Breast epithelium (tissue), 4 donors: ENCODE measurements around the gene DDX4. TPM values are rescaled to one million over a fixed set of nuclear protein-coding genes. Genes with fewer than 3 reads are reported as not detected.

Experiments used
- DNase-seq, 2 donors: peaks; one replicate each; pipeline ENCODE4 v3.0.0-alpha.2; 2019; ENCODE audit warnings: low spot score in 2 of 2
- H3K27ac ChIP-seq, 2 donors: fragments of 200-600 bp; sonication (generic) in 1 of 2; one replicate each; pipeline ENCODE4 v1.5.1; 2016 to 2019; ENCODE audit warnings: mild to moderate bottlenecking in 1 of 2
- H3K27me3 ChIP-seq, 2 donors: fragments of 200-600 bp; sonication (generic) in 1 of 2; one replicate each; pipeline versions ENCODE4 v1.5.1 to v1.6.0; 2017 to 2019; ENCODE audit warnings: control low read depth in 1 of 2, mild to moderate bottlenecking in 1 of 2
- H3K36me3 ChIP-seq: fragments of 200-600 bp; one replicate; pipeline ENCODE4 v1.5.1; 2019
- H3K4me1 ChIP-seq, 2 donors: fragments of 200-600 bp; sonication (generic); one replicate each; pipeline ENCODE4 v1.5.1; 2016 to 2019; ENCODE audit warnings: control low read depth in 1 of 2
- H3K4me3 ChIP-seq, 3 donors: fragments of 200-600 bp; sonication (generic); 1 replicate in 2 of 3; 2 replicates in 1 of 3; pipeline ENCODE4 v1.5.1; 2016 to 2019; ENCODE audit warnings: mild to moderate bottlenecking in 3 of 3, moderate library complexity in 2 of 3
- H3K9me3 ChIP-seq, 2 donors: fragments of 200-600 bp; sonication (generic) in 1 of 2; one replicate each; pipeline ENCODE4 v1.5.1; 2016 to 2019; ENCODE audit warnings: control low read depth in 1 of 2
- POLR2A ChIP-seq: fragments of 450-650 bp; IDR thresholded peaks from one replicate; pipeline ENCODE4 v1.6.1; 2016; ENCODE audit warnings: antibody characterized with exemption, mild to moderate bottlenecking, moderate library complexity
- POLR2AphosphoS5 ChIP-seq, 3 donors: sonication (generic); formaldehyde crosslinking; IDR thresholded peaks; one replicate each; pipeline ENCODE4 v1.6.1; 2017; ENCODE audit warnings: antibody characterized with exemption in 3 of 3
- intact Hi-C: fragments of 100-400 bp; cut with DNase I; formaldehyde crosslinking; loops from one replicate; pipeline ENCODE4 v1.15.1; 2023; ENCODE audit warnings: low total_unique reads
- total RNA-seq, 3 donors: library from RNA; depleted of rRNA; stranded (reverse); fragments of >200 nt; gene quantifications; one replicate each; pipeline ENCODE4 v1.1.0, GENCODE V29; 2016
- TF ChIP-seq, protein P1 (sequence below), 3 donors: fragments of 450-650 bp; IDR thresholded peaks; one replicate each; pipeline ENCODE4 v1.5.1; 2016 to 2017; ENCODE audit warnings: antibody characterized with exemption in 3 of 3, mild to moderate bottlenecking in 3 of 3, moderate library complexity in 3 of 3

Gene DDX4
- total RNA-seq, 3 donors from 2014 or later: not detected

DNA sequence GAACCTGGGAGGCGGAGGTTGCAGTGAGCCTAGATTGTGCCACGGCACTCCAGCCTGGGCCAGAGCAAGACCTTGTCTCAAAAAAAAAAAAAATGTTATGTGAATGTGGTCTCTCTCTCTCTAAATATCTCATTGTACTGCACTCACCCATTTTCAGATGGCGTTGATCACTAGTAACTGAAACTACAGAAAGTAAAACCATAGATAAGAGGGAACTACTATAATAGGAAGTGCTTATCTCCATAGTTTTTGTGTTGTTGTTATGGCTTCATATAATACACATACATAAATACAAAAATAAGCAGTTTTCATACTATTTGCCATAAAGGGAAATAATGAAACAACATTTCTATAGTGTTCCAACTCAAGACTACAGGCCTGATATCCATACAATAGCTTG is 122.4 kb downstream of the DDX4 start:
- Histone ChIP-seq H3K9me3 (no peaks in the 10 kb centered on the region), H3K27ac (no peak overlapping the region), H3K4me3 (no peak overlapping the region), H3K4me1 (no peaks in the 10 kb centered on the region), H3K36me3 (no peaks in the 10 kb centered on the region), H3K27me3 (no peaks in the 10 kb centered on the region)
- no peak for DNase-seq
- intact Hi-C loops: no loop called here
- TF ChIP-seq POLR2AphosphoS5 (IDR thresholded peaks at IDR 0.05) (no peak), POLR2A (no peak)
- TF ChIP-seq, protein P1, sequence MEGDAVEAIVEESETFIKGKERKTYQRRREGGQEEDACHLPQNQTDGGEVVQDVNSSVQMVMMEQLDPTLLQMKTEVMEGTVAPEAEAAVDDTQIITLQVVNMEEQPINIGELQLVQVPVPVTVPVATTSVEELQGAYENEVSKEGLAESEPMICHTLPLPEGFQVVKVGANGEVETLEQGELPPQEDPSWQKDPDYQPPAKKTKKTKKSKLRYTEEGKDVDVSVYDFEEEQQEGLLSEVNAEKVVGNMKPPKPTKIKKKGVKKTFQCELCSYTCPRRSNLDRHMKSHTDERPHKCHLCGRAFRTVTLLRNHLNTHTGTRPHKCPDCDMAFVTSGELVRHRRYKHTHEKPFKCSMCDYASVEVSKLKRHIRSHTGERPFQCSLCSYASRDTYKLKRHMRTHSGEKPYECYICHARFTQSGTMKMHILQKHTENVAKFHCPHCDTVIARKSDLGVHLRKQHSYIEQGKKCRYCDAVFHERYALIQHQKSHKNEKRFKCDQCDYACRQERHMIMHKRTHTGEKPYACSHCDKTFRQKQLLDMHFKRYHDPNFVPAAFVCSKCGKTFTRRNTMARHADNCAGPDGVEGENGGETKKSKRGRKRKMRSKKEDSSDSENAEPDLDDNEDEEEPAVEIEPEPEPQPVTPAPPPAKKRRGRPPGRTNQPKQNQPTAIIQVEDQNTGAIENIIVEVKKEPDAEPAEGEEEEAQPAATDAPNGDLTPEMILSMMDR (IDR thresholded peaks at IDR 0.05): no peak

- no peak overlapping the region for H3K4me3 ChIP-seq
- no peak overlapping the region for H3K27ac ChIP-seq
- H3K27me3 ChIP-seq: no peaks in the 10 kb centered on the region
- H3K36me3 ChIP-seq: no peaks in the 10 kb centered on the region
- DNase-seq: no peak
- H3K9me3 ChIP-seq: no peaks in the 10 kb centered on the region
- H3K4me1 ChIP-seq: no peaks in the 10 kb centered on the region
- TF ChIP-seq, protein P1 (IDR thresholded peaks at IDR 0.05): no peak
- TF ChIP-seq POLR2AphosphoS5 (IDR thresholded peaks at IDR 0.05): no peak
- no peak for TF ChIP-seq POLR2A
- intact Hi-C loops: no loop called here
Observed at GRCh38 chr5:55860709-55861108, 122.8 kb downstream of the DDX4 start.

DNA sequence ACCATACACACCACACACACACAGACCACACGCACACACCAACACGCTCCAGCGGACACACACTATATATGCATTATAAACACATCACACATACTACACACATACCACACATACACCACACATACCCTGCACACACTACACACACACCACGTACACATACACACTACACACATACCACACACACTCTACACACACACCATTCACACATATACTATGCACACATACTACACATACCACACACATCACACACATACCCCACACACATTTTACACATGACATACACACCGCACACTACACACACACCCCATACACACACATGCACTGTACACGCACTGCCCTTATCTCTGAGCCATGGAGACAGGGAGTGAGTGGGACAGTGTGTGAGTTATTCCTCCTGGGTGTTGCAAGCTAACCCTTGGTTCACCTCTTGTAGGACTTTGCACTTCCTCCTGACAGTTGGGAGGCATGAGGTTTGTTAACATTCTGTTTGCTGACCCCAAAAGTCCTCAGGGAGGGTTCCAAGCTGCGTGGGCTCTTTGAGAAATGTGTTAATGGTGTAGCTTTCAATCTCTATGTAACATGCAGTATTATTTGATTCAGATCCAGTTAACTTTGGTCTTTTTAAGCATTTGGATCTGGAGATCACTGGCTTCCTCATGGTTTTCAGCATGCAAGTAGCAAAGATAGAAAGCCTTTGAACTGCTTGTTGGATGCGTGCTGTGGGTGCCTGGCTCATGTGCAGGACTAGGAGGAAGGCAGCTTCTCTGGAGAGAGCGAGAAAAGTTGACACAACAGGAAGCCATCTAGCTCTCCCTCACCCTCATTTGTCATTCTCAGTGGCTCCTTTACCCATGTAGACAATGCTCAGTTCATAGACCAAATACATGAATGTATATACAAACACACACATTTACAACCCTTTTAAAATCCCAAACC is 127.0 kb downstream of the DDX4 start:
- H3K27ac ChIP-seq: no peak overlapping the region
- no peak for TF ChIP-seq POLR2A
- TF ChIP-seq, protein P1 (IDR thresholded peaks at IDR 0.05): no peak
- no peak for TF ChIP-seq POLR2AphosphoS5 (IDR thresholded peaks at IDR 0.05)
- H3K4me3 ChIP-seq: no peak overlapping the region
- no peaks in the 10 kb centered on the region for H3K27me3 ChIP-seq
- no peak for DNase-seq
- intact Hi-C loops: no loop called here
- no peaks in the 10 kb centered on the region for H3K9me3 ChIP-seq
- H3K36me3 ChIP-seq: no peaks in the 10 kb centered on the region
- no peaks in the 10 kb centered on the region for H3K4me1 ChIP-seq

- Histone ChIP-seq H3K27ac (no peak overlapping the region), H3K4me3 (no peak overlapping the region), H3K4me1 (no peaks in the 10 kb centered on the region), H3K9me3 (no peaks in the 10 kb centered on the region), H3K27me3 (no peaks in the 10 kb centered on the region), H3K36me3 (no peaks in the 10 kb centered on the region)
- TF ChIP-seq, protein P1 (IDR thresholded peaks at IDR 0.05): no peak
- TF ChIP-seq POLR2A (no peak), POLR2AphosphoS5 (IDR thresholded peaks at IDR 0.05) (no peak)
- intact Hi-C loops: no loop called here
- no peak for DNase-seq
Observed at GRCh38 chr5:55865831-55866230, 128.0 kb downstream of the DDX4 start.

DNA sequence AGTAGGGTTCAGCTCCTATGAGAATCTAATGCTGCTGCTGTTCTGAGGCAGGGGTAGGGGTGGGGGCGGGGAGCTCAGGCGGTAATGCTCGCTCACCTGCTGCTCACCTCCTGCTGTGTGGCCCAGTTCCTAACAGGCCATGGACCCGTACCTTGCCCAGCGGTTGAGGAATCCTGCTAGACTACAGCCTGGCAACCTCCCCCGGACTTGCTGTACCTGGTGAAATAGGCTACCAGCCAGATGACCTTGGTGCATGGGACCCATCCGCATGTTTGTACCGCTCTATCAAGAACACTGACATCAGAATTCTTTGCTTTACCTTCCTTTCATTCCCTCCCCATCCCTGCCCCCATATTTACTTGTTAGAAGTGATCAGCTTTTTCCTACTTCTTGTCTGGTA is 128.6 kb downstream of the DDX4 start:
- intact Hi-C loops: no loop called here
- no peak for DNase-seq
- no peak overlapping the region for H3K27ac ChIP-seq
- no peaks in the 10 kb centered on the region for H3K9me3 ChIP-seq
- TF ChIP-seq, protein P1 (IDR thresholded peaks at IDR 0.05): no peak
- no peak for TF ChIP-seq POLR2AphosphoS5 (IDR thresholded peaks at IDR 0.05)
- no peak for TF ChIP-seq POLR2A
- no peaks in the 10 kb centered on the region for H3K27me3 ChIP-seq
- no peak overlapping the region for H3K4me3 ChIP-seq
- H3K36me3 ChIP-seq: no peaks in the 10 kb centered on the region
- no peaks in the 10 kb centered on the region for H3K4me1 ChIP-seq
